B cell (primary cell): ENCODE measurements around the gene JMJD6. TPM values are rescaled to one million over a fixed set of nuclear protein-coding genes. Genes with fewer than 3 reads are reported as not detected.

Experiments used
- ATAC-seq: fragments of 200-7000 bp; cut with Tn5 transposase; one replicate; pipeline ENCODE4 v1.10.0; 2021; ENCODE audit warnings: low read depth, mild to moderate bottlenecking, moderate number of reproducible peaks, moderate library complexity
- CTCF ChIA-PET: fragments of 350-600 bp; sonication (Branson Sonifier 250); formaldehyde crosslinking; loops from one replicate; lab custom pipeline; 2021; ENCODE audit warnings: antibody characterized with exemption, inconsistent platforms; lab: Charles Lee
- POLR2A ChIA-PET: fragments of 350-600 bp; sonication (Branson Sonifier 250); formaldehyde crosslinking; loops from one replicate; lab custom pipeline; 2021; ENCODE audit warnings: antibody characterized with exemption; lab: Charles Lee
- DNase-seq: peaks from one replicate; pipeline ENCODE4 v3.0.0; 2013
- H2AFZ ChIP-seq: 2 replicates; pipeline ENCODE4 v1.6.1; 2012; ENCODE audit warnings: mild to moderate bottlenecking, low read depth, low read length; ENCODE audit not compliant: insufficient read depth, poor library complexity, severe bottlenecking
- H3K27ac ChIP-seq, 2 donors: 1 replicate in 1 of 2; 2 replicates in 1 of 2; pipeline ENCODE4 v1.5.1; 2012 to 2013; ENCODE audit warnings: low read length in 2 of 2, mild to moderate bottlenecking in 2 of 2, moderate library complexity in 1 of 2
- H3K27me3 ChIP-seq, 4 experiments: fragments of 200-600 bp in 1 of 4; sonication (generic) in 1 of 4; replicated peaks in 1 of 4; 1 replicate in 2 of 4; 2 replicates in 2 of 4; pipeline versions ENCODE4 v1.6.1 to v1.7.0; 2013 to 2016; ENCODE audit warnings: low read length in 3 of 4, mild to moderate bottlenecking in 2 of 4, mixed read lengths in 1 of 4, moderate library complexity in 1 of 4; ENCODE audit not compliant: insufficient read depth in 4 of 4, control insufficient read depth in 3 of 4; ENCODE audit errors: control extremely low read depth in 1 of 4
- H3K36me3 ChIP-seq, 2 experiments: replicated peaks in 1 of 2; 1 replicate in 1 of 2; 2 replicates in 1 of 2; pipeline versions ENCODE4 v1.6.1 to v1.7.1; 2013; ENCODE audit warnings: low read length in 1 of 2; ENCODE audit not compliant: insufficient read depth in 2 of 2, control insufficient read depth in 1 of 2; ENCODE audit errors: control extremely low read depth in 1 of 2, extremely low read depth in 1 of 2
- H3K4me1 ChIP-seq, 2 donors: fragments of 200-600 bp in 1 of 2; sonication (generic) in 1 of 2; 1 replicate in 1 of 2; 2 replicates in 1 of 2; pipeline versions ENCODE4 v1.5.1 to v1.6.1; 2013 to 2017; ENCODE audit warnings: low read length in 2 of 2; ENCODE audit not compliant: control insufficient read depth in 2 of 2, insufficient read depth in 2 of 2
- H3K4me2 ChIP-seq: replicated peaks from 2 replicates; pipeline ENCODE3; 2012; ENCODE audit warnings: mild to moderate bottlenecking, low read depth, low read length; ENCODE audit not compliant: poor library complexity, severe bottlenecking
- H3K4me3 ChIP-seq, 5 experiments: fragments of 200-600 bp in 1 of 5; sonication (generic) in 1 of 5; 1 replicate in 3 of 5; 2 replicates in 2 of 5; pipeline versions ENCODE4 v1.5.1 to v1.7.0; 2011 to 2016; ENCODE audit warnings: low read length in 4 of 5, mild to moderate bottlenecking in 4 of 5, low read depth in 2 of 5, control low read depth in 1 of 5, moderate library complexity in 1 of 5; ENCODE audit not compliant: insufficient read depth in 1 of 5; ENCODE audit errors: control extremely low read depth in 1 of 5, extremely low read depth in 1 of 5
- H3K79me2 ChIP-seq: fragments of 200-600 bp; sonication (generic); one replicate; pipeline ENCODE4 v1.6.0; 2016; ENCODE audit warnings: low read length; ENCODE audit not compliant: control insufficient read depth, insufficient read depth
- H3K9ac ChIP-seq: fragments of 200-600 bp; sonication (generic); 2 replicates; pipeline ENCODE4 v1.6.1; 2017; ENCODE audit warnings: mild to moderate bottlenecking, low read length, moderate library complexity
- H3K9me3 ChIP-seq, 3 donors: one replicate each; pipeline versions ENCODE4 v1.6.1 to v1.7.1; 2013; ENCODE audit warnings: low read length in 2 of 3; ENCODE audit not compliant: control insufficient read depth in 2 of 3, insufficient read depth in 1 of 3; ENCODE audit errors: control extremely low read depth in 1 of 3
- H4K20me1 ChIP-seq: 2 replicates; pipeline ENCODE4 v1.6.0; 2012; ENCODE audit warnings: mild to moderate bottlenecking, low read length; ENCODE audit not compliant: insufficient read depth, control insufficient read depth, poor library complexity, severe bottlenecking
- H3K27ac Mint-ChIP-seq: one replicate; pipeline ENCODE4 v1.8.0; 2021; ENCODE audit warnings: mixed read lengths
- H3K27me3 Mint-ChIP-seq: one replicate; pipeline ENCODE4 v1.8.0; 2021; ENCODE audit warnings: mixed read lengths
- H3K4me1 Mint-ChIP-seq: one replicate; pipeline ENCODE4 v1.8.0; 2021; ENCODE audit warnings: mixed read lengths
- H3K4me3 Mint-ChIP-seq: one replicate; pipeline ENCODE4 v1.8.0; 2021; ENCODE audit warnings: mixed read lengths
- H3K9me3 Mint-ChIP-seq: one replicate; pipeline ENCODE4 v1.8.0; 2022; ENCODE audit warnings: mixed read lengths; ENCODE audit not compliant: insufficient read depth
- CTCF ChIP-seq: fragments of 200-600 bp; IDR thresholded peaks from one replicate; pipeline ENCODE4 v1.8.0; 2022; ENCODE audit warnings: antibody characterized with exemption, mild to moderate bottlenecking
- EZH2 ChIP-seq: IDR thresholded peaks from 2 replicates; pipeline ENCODE4 v1.6.1; 2012; ENCODE audit warnings: borderline replicate concordance, low read depth, mild to moderate bottlenecking, moderate library complexity, low read length; ENCODE audit not compliant: insufficient read depth, poor library complexity, severe bottlenecking
- WGBS: methylation state at CpG from one replicate; pipeline ENCODE4 v1.1.5; 2013; ENCODE audit warnings: missing lambda C conversion rate; ENCODE audit not compliant: insufficient coverage; 5-methylcytosine and 5-hydroxymethylcytosine counted together
- intact Hi-C: fragments of 100-400 bp; cut with micrococcal nuclease; formaldehyde crosslinking; loops from one replicate; pipeline ENCODE4 v1.10.0; 2022
- polyA plus RNA-seq: library from polyadenylated mRNA; depleted of rRNA; stranded (reverse); fragments of >200 nt; gene quantifications from 2 replicates; pipeline ENCODE4 v1.2.3, GENCODE V29; 2012
- total RNA-seq, 2 donors: library from RNA; stranded (reverse); fragments of 120-200 nt in 1 of 2; gene quantifications; 1 replicate in 1 of 2; 2 replicates in 1 of 2; pipeline versions ENCODE4 v1.2.3 to v1.2.4, GENCODE V29; 2013 to 2022

JMJD6 gene
- total and polyA plus RNA-seq, 2 donors (not counting 1 experiment from before 2014, with no cell fraction given) = 38.2 to 45.0 TPM

GRCh38 chr17:76744747-76745146 lies 18.3 kb upstream of the JMJD6 start:
- Mint-ChIP-seq H3K4me1 (peaks cover 4% of the 10 kb centered on the region), H3K27ac (no peak overlapping the region), H3K9me3 (no peaks in the 10 kb centered on the region), H3K27me3 (no peaks in the 10 kb centered on the region), H3K4me3 (no peak overlapping the region)
- H3K79me2 ChIP-seq = peaks cover 21% of the 10 kb centered on the region
- H3K27ac ChIP-seq = no peak overlapping the region
- ChIA-PET POLR2A (no interaction called here), CTCF (no interaction called here)
- H3K27me3 ChIP-seq = no peaks in the 10 kb centered on the region
- ATAC-seq (no peak), DNase-seq (no peak)
- TF ChIP-seq EZH2 (no peak), CTCF (no peak)
- H3K36me3 ChIP-seq = peaks cover 18 to 40% of the 10 kb centered on the region in 2 experiments
- H3K9me3 ChIP-seq = no peaks in the 10 kb centered on the region
- no peaks in the 10 kb centered on the region for H4K20me1 ChIP-seq
- H3K4me2 ChIP-seq = no peak overlapping the region
- no peaks in the 10 kb centered on the region for H3K4me1 ChIP-seq
- H3K9ac ChIP-seq = no peak overlapping the region
- intact Hi-C loops = no loop called here
- H2AFZ ChIP-seq = no peak overlapping the region
- H3K4me3 ChIP-seq = no peak overlapping the region
- no CpG with 5 or more reads among the region's 2 CpGs for WGBS

GRCh38 chr17:76742958-76743357 lies 16.6 kb upstream of the JMJD6 start:
- CTCF ChIA-PET = interaction anchor here (0.6 to 0.9 kb wide), 3 partner anchors 41 to 885 kb away, joined by 3 to 4 read pairs (median 3); no protein-coding TSS in a partner anchor
- peaks cover 10% of the 10 kb centered on the region in 2 donors for H3K4me1 ChIP-seq
- H3K27ac Mint-ChIP-seq = no peak overlapping the region
- H3K9me3 Mint-ChIP-seq = no peaks in the 10 kb centered on the region
- no peaks in the 10 kb centered on the region for H3K27me3 ChIP-seq
- no peak for TF ChIP-seq EZH2
- TF ChIP-seq CTCF = no peak
- H3K27ac ChIP-seq = no peak overlapping the region
- DNase-seq (no peak), ATAC-seq (no peak)
- H3K4me3 Mint-ChIP-seq = no peak overlapping the region
- intact Hi-C loops = no loop called here
- no peak overlapping the region for H3K4me2 ChIP-seq
- no peak overlapping the region for H2AFZ ChIP-seq
- H3K4me3 ChIP-seq = no peak overlapping the region
- H3K36me3 ChIP-seq = peaks cover 18 to 40% of the 10 kb centered on the region in 2 experiments
- POLR2A ChIA-PET = no interaction called here
- no peaks in the 10 kb centered on the region for H4K20me1 ChIP-seq
- no peaks in the 10 kb centered on the region for H3K27me3 Mint-ChIP-seq
- no peak overlapping the region for H3K9ac ChIP-seq
- peaks cover 37% of the 10 kb centered on the region for H3K79me2 ChIP-seq
- peaks cover 17% of the 10 kb centered on the region for H3K4me1 Mint-ChIP-seq
- no peaks in the 10 kb centered on the region for H3K9me3 ChIP-seq
